ENCODE data around the gene PKDREJ. TPM values are rescaled to one million over a fixed set of nuclear protein-coding genes. Genes with fewer than 3 reads are reported as not detected.

PKDREJ gene
- total and polyA plus RNA-seq, 2 experiments from 2014 or later = not detected

GRCh38 chr22:46299101-46299500 lies 36.0 kb upstream of the PKDREJ start:
- no peak for TF ChIP-seq CTCF (conservative IDR thresholded peaks at IDR 0.05; ENCODE audit: low read depth in 2 of 2)
- H3K4me2 ChIP-seq = no peak overlapping the region
- H3K4me3 Mint-ChIP-seq = peak overlapping the region; percentile 90
- no peak overlapping the region for H2AFZ ChIP-seq
- peaks cover 19% of the 10 kb centered on the region for H3K4me1 Mint-ChIP-seq
- peaks cover 10% of the 10 kb centered on the region for H3K4me1 ChIP-seq (ENCODE audit: insufficient read depth)
- peaks cover 2% of the 10 kb centered on the region; the same call in 1 of the 3 replicates for H3K9me3 Mint-ChIP-seq
- no peaks in the 10 kb centered on the region; the same call in 1 of the 2 replicates for H3F3A ChIP-seq (replicated peaks; ENCODE audit: low read depth)
- H3K36me3 ChIP-seq (ENCODE audit: insufficient read depth) = no peaks in the 10 kb centered on the region; the same call in 1 of the 2 replicates
- no peak overlapping the region for H3K4me3 ChIP-seq
- peaks cover 36% of the 10 kb centered on the region for H3K36me3 Mint-ChIP-seq (ENCODE audit: low read depth)
- ATAC-seq = no peak
- peaks cover 14% of the 10 kb centered on the region for H3K27me3 Mint-ChIP-seq (ENCODE audit: insufficient read depth, low read depth, poor library complexity)
- H3K27me3 ChIP-seq (ENCODE audit: insufficient read depth) = no peaks in the 10 kb centered on the region
- H3K27ac ChIP-seq (ENCODE audit: low read depth) = no peak overlapping the region
- H4K20me1 ChIP-seq (replicated peaks; ENCODE audit: insufficient read depth) = peaks cover 10% of the 10 kb centered on the region; the same call in 1 of the 2 replicates
- DNase-seq (ENCODE audit: low spot score) = no peak
- no peaks in the 10 kb centered on the region for H3K9me2 ChIP-seq (ENCODE audit: insufficient read depth)
- H3K79me2 ChIP-seq (replicated peaks; ENCODE audit: insufficient read depth) = peaks cover 50% of the 10 kb centered on the region
- H3K27ac Mint-ChIP-seq = no peak overlapping the region

- peak overlapping the region; percentile 91 for H2AFZ ChIP-seq
- H3K36me3 ChIP-seq (ENCODE audit: insufficient read depth) = no peaks in the 10 kb centered on the region
- no peaks in the 10 kb centered on the region for H3K27me3 ChIP-seq (ENCODE audit: insufficient read depth)
- H3K4me2 ChIP-seq = peak overlapping the region; percentile 91
- H3K4me1 ChIP-seq (ENCODE audit: insufficient read depth) = peaks cover 10% of the 10 kb centered on the region
- DNase-seq (ENCODE audit: low spot score) = peak; percentile 54
- H3K4me3 ChIP-seq = peak overlapping the region; percentile 94
- peaks cover 8% of the 10 kb centered on the region; the same call in 1 of the 2 replicates for H4K20me1 ChIP-seq (replicated peaks; ENCODE audit: insufficient read depth)
- Mint-ChIP-seq H3K27me3 (ENCODE audit: insufficient read depth, low read depth, poor library complexity) (peaks cover 17% of the 10 kb centered on the region), H3K4me3 (peak overlapping the region; percentile 90), H3K36me3 (ENCODE audit: low read depth) (peaks cover 31% of the 10 kb centered on the region), H3K4me1 (peaks cover 19% of the 10 kb centered on the region), H3K9me3 (peaks cover 2% of the 10 kb centered on the region; the same call in 1 of the 3 replicates), H3K27ac (peak overlapping the region; percentile 19; the same call in 1 of the 2 replicates)
- no peak overlapping the region for H3K27ac ChIP-seq (ENCODE audit: low read depth)
- no peaks in the 10 kb centered on the region; the same call in 1 of the 2 replicates for H3F3A ChIP-seq (replicated peaks; ENCODE audit: low read depth)
- peak; percentile 38 for ATAC-seq
- no peaks in the 10 kb centered on the region for H3K9me2 ChIP-seq (ENCODE audit: insufficient read depth)
- H3K79me2 ChIP-seq (replicated peaks; ENCODE audit: insufficient read depth) = peaks cover 32% of the 10 kb centered on the region
- TF ChIP-seq ZNF331 (CRISPR knock-in tag; IDR thresholded peaks at IDR 0.05; ENCODE audit: low read depth) (no peak), EZH2phosphoT487 (IDR thresholded peaks at IDR 0.05; ENCODE audit: unreplicated experiment) (no peak), POLR2AphosphoS5 (IDR thresholded peaks at IDR 0.05; ENCODE audit: low read depth) (no peak), JUNB (IDR thresholded peaks at IDR 0.05; ENCODE audit: unreplicated experiment) (no peak), REST (IDR thresholded peaks at IDR 0.05; ENCODE audit: unreplicated experiment) (no peak), ETS1 (IDR thresholded peaks at IDR 0.05) (no peak), EZH2 (IDR thresholded peaks at IDR 0.05; ENCODE audit: low read depth, unreplicated experiment) (no peak), STAT1 (IDR thresholded peaks at IDR 0.05; ENCODE audit: unreplicated experiment) (no peak)
Observed at GRCh38 chr22:46297151-46297812, 34.1 kb upstream of the PKDREJ start.

Measured in GM23338 (cell line).